KMS-11 (cell line): ENCODE data around the gene MDK.

Experiments used
- H2AFZ ChIP-seq: fragments of 200-600 bp; sonication (generic); 2 replicates; pipeline ENCODE4 v1.6.1; 2016; ENCODE audit warnings: antibody characterized with exemption, mixed run types, low read depth
- H3K27ac ChIP-seq: fragments of 200-600 bp; sonication (generic); 2 replicates; pipeline ENCODE4 v1.6.1; 2016; ENCODE audit warnings: mild to moderate bottlenecking, mixed run types
- H3K27me3 ChIP-seq: fragments of 200-600 bp; sonication (generic); 2 replicates; pipeline ENCODE4 v1.6.1; 2017; ENCODE audit warnings: mild to moderate bottlenecking, low read depth, mixed run types, moderate library complexity; ENCODE audit not compliant: insufficient read depth
- H3K36me3 ChIP-seq: fragments of 200-600 bp; sonication (generic); 2 replicates; pipeline ENCODE4 v1.6.1; 2017; ENCODE audit warnings: mild to moderate bottlenecking, mixed run types; ENCODE audit not compliant: insufficient read depth
- H3K4me1 ChIP-seq: fragments of 200-600 bp; sonication (generic); 2 replicates; pipeline ENCODE4 v1.6.1; 2016; ENCODE audit warnings: mild to moderate bottlenecking, low read depth, mixed run types; ENCODE audit not compliant: poor library complexity, severe bottlenecking
- H3K4me2 ChIP-seq: fragments of 200-600 bp; sonication (generic); 2 replicates; pipeline ENCODE4 v1.7.0; 2016; ENCODE audit warnings: mild to moderate bottlenecking, mixed run types
- H3K4me3 ChIP-seq: fragments of 200-600 bp; sonication (generic); IDR thresholded peaks from 2 replicates; pipeline ENCODE4 v1.6.1; 2017; ENCODE audit warnings: low read depth, low read length, mixed read lengths; ENCODE audit not compliant: insufficient read depth
- H3K79me2 ChIP-seq: fragments of 200-600 bp; sonication (generic); 2 replicates; pipeline ENCODE4 v1.6.1; 2016; ENCODE audit warnings: low read depth, mixed run types; ENCODE audit not compliant: insufficient read depth
- H3K9ac ChIP-seq: fragments of 200-600 bp; sonication (generic); 2 replicates; pipeline ENCODE4 v1.6.1; 2016; ENCODE audit warnings: mild to moderate bottlenecking, mixed run types
- H4K20me1 ChIP-seq: fragments of 200-600 bp; sonication (generic); 2 replicates; pipeline ENCODE4 v1.6.1; 2016; ENCODE audit warnings: mild to moderate bottlenecking, mixed run types; ENCODE audit not compliant: insufficient read depth
- TF ChIP-seq, protein P1 (sequence below): fragments of 200-600 bp; sonication (generic); conservative IDR thresholded peaks from 2 replicates; pipeline ENCODE4 v1.6.1; 2017; ENCODE audit warnings: low read depth, mild to moderate bottlenecking, antibody characterized with exemption, low read length, moderate library complexity, mixed read lengths

The MDK gene

DNA sequence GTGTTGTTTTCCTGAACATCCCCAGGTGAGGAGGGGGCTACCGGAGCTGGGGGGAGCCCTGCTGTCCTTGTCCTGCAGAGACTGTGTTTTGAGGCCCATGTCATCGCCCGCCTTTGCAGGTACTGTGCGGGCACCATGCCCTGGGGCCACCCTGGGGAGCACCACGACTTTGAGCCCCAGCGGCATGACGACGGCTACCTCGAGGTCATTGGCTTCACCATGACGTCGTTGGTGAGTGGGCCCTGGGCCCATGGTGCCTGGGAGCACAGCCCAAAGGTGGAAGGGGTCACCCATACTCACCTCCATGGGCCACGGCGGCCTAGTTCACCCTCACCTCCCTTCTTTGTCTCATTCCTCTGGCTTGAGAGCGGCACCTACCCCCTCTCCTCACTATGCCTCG is 6.7 kb upstream of the MDK start:
- TF ChIP-seq, protein P1, sequence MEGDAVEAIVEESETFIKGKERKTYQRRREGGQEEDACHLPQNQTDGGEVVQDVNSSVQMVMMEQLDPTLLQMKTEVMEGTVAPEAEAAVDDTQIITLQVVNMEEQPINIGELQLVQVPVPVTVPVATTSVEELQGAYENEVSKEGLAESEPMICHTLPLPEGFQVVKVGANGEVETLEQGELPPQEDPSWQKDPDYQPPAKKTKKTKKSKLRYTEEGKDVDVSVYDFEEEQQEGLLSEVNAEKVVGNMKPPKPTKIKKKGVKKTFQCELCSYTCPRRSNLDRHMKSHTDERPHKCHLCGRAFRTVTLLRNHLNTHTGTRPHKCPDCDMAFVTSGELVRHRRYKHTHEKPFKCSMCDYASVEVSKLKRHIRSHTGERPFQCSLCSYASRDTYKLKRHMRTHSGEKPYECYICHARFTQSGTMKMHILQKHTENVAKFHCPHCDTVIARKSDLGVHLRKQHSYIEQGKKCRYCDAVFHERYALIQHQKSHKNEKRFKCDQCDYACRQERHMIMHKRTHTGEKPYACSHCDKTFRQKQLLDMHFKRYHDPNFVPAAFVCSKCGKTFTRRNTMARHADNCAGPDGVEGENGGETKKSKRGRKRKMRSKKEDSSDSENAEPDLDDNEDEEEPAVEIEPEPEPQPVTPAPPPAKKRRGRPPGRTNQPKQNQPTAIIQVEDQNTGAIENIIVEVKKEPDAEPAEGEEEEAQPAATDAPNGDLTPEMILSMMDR = no peak
- Histone ChIP-seq H3K36me3 (no peaks in the 10 kb centered on the region), H3K9ac (no peak overlapping the region), H3K27ac (no peak overlapping the region), H3K4me2 (no peak overlapping the region), H3K79me2 (no peaks in the 10 kb centered on the region), H3K4me1 (peaks cover 5% of the 10 kb centered on the region), H4K20me1 (no peaks in the 10 kb centered on the region), H3K4me3 (no peak overlapping the region), H3K27me3 (no peaks in the 10 kb centered on the region), H2AFZ (no peak overlapping the region)

DNA sequence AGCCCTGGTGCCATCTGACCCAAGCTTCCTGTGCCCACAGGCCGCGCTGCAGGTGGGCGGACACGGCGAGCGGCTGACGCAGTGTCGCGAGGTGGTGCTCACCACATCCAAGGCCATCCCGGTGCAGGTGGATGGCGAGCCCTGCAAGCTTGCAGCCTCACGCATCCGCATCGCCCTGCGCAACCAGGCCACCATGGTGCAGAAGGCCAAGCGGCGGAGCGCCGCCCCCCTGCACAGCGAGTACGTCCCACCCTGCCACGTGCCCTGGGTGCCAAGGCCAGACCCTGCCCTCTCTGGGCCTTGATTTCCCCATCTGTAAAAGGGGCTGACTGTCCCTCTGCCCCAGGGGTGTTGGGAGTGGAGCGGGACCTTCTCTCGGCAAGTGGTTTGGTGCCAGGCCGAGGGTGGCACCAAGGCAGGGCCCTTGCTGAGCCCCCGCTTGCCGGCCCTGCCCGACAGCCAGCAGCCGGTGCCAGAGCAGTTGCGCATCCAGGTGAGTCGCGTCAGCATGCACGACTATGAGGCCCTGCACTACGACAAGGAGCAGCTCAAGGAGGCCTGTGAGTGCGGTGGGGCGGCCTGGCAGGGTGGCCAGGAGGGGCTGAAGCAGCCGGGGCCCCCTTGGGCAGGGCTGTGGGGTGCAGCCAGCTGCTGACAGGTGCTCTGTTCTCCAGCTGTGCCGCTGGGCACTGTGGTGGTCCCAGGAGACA is 5.9 kb upstream of the MDK start:
- no peaks in the 10 kb centered on the region for H3K79me2 ChIP-seq
- H3K36me3 ChIP-seq = no peaks in the 10 kb centered on the region
- H2AFZ ChIP-seq = no peak overlapping the region
- no peaks in the 10 kb centered on the region for H4K20me1 ChIP-seq
- TF ChIP-seq, protein P1 = no peak
- H3K27me3 ChIP-seq = no peaks in the 10 kb centered on the region
- H3K4me3 ChIP-seq = no peak overlapping the region
- no peak overlapping the region for H3K27ac ChIP-seq
- H3K4me1 ChIP-seq = peaks cover 9% of the 10 kb centered on the region
- no peak overlapping the region for H3K4me2 ChIP-seq
- H3K9ac ChIP-seq = no peak overlapping the region

DNA sequence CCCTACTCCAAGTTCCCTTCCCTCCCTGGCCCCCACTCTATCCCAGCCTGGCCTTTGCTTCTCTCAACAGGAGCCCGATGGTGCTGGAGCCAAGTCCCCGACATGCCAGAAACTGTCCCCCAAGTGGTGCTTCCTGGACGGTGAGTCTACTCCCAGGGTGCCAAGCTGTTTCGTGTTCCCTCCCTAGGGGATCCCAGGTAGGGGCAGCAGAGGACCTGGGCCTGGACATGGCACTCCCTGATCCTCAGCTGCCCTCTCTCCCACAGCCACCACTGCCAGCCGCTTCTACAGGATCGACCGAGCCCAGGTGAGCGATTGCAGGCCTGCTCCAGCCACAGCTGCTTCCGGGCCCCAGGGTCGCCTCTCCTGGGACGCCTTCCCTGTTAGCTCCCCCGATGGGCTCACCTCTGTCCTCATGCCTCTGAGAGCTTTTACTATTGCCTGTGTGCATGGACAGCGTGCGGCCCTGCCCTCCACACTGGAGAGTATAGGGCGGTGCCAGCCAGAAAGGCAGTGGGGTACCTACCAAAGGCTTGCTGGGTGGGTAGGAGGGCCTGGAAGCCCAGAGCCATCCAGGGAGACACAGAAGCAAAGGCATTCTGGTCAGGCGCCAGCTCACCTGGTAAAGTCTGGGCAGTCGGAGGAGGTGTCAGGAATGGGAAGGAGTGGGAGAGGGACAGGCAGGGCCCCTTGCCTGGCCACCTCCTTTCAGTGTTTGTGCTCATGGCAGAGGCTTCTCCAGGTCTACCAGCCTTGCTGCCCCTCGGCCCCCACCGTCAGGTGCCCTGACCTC is 5.0 kb upstream of the MDK start:
- H3K4me1 ChIP-seq = peaks cover 9% of the 10 kb centered on the region
- TF ChIP-seq, protein P1 = no peak
- H3K4me3 ChIP-seq = no peak overlapping the region
- H3K36me3 ChIP-seq = no peaks in the 10 kb centered on the region
- H3K27ac ChIP-seq = no peak overlapping the region
- no peaks in the 10 kb centered on the region for H3K27me3 ChIP-seq
- H3K79me2 ChIP-seq = no peaks in the 10 kb centered on the region
- no peak overlapping the region for H2AFZ ChIP-seq
- no peaks in the 10 kb centered on the region for H4K20me1 ChIP-seq
- no peak overlapping the region for H3K9ac ChIP-seq
- no peak overlapping the region for H3K4me2 ChIP-seq

DNA sequence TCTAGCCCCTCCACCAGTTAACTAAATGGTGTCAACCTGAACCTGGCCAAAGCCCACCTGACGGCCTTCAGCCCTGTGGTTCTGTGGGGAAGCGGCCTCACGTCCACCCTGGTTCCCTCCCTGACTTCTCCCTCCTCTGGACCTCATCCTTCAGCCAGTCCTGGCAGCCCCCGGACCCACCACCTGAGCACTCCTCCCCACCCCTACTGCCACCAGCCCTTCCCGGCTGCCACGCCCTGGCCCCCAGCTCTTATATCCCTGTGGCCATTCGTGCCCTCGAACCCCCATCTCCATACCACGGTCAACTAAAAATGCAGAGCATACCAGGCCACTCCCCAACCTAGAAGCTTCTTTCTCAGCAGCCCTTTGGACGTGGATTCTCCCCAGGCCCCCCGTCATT is 4.2 kb upstream of the MDK start:
- Histone ChIP-seq H3K4me1 (peaks cover 9% of the 10 kb centered on the region), H3K79me2 (no peaks in the 10 kb centered on the region), H3K36me3 (no peaks in the 10 kb centered on the region), H3K4me3 (no peak overlapping the region), H3K9ac (no peak overlapping the region), H4K20me1 (no peaks in the 10 kb centered on the region), H3K27me3 (peaks cover 6% of the 10 kb centered on the region; the same call in 1 of the 2 replicates), H3K4me2 (no peak overlapping the region), H3K27ac (no peak overlapping the region), H2AFZ (no peak overlapping the region)
- TF ChIP-seq, protein P1 = no peak
